ENCODE results near the gene SMARCC1.

DNA sequence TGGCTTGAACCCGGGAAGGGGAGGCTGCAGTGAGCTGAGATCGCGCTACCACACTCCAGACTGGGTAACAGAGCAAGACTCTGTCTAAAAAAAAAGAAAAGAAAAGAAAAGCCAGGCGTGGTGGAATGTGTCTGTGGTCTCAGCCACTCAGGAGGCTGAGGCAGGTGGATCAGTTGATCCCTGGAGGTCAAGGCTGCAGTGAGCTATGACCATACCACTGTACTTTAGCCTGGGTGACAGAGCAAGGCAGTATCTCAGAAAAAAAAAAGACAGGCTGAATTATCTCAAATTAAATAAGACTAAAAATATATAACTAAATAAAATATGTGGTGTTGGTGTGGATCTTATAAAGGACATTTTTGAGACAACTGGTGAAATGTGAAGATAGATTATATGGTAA is 20.6 kb downstream of the SMARCC1 start:
- no peak for TF ChIP-seq CTCF (IDR thresholded peaks at IDR 0.05)
- TF ChIP-seq EP300 (IDR thresholded peaks at IDR 0.05) = no peak

Measured in upper lobe of left lung (tissue), 4 donors.